Loucy (cell line): Measurements from ENCODE around the gene STK32C.

ENCODE experiments used
- CTCF ChIP-seq: fragments of 200-600 bp; sonication (generic); conservative IDR thresholded peaks from 2 replicates; pipeline ENCODE4 v1.5.1; 2014; ENCODE audit warnings: mild to moderate bottlenecking, antibody characterized with exemption, low read length
- EZH2phosphoT487 ChIP-seq: fragments of 200-600 bp; IDR thresholded peaks from 2 replicates; pipeline ENCODE4 v1.6.1; 2018; ENCODE audit warnings: antibody characterized with exemption, mild to moderate bottlenecking, moderate library complexity, borderline replicate concordance

DNA sequence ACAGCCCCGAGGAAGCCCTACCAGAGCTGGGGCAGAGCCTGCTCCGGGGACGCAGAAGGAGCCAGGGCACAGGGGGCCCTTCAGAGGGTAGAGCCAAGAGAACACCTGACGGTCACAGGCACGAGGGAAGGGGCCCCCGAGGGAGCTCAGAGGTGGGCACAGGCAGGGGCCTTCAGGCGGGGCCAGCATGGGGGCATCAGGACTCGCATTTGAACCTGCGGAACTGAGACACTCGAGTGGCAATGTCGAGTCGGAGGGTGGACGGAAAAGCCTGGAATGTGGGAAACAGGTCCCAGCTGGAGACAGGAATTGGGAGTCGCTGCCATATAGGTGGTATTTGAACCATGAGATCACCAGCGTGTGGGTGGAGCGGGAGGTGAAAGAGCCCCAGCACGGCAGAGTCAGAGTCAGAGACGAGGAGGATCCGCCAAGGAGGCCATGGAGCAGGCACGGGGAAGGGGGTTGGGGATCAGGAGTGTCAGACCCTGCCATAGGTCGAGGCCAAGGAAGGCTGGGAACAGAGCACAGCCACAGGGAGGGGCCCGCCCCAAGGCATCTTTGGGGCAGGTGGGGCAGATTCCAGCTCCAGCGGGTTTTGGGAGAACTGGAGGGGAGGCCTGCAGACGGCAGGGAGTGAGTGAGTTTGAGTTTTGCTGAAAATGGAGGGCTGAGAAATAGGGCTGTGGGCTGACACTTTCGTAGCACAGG is 13.8 kb downstream of the STK32C start:
- TF ChIP-seq CTCF, result no peak
- TF ChIP-seq EZH2phosphoT487, result no peak
